K562 (cell line): Measurements from ENCODE around the gene SHISA5. TPM values are rescaled to one million over a fixed set of nuclear protein-coding genes. Genes with fewer than 3 reads are reported as not detected.

Experiments used
- ATF1 ChIP-seq, 2 experiments: fragments of 450-650 bp in 1 of 2; IDR thresholded peaks; 2 replicates each; pipeline ENCODE4 v1.6.1; 2016; ENCODE audit warnings: missing compliant biosample characterization in 1 of 2, missing genetic modification characterization in 1 of 2
- CREB1 ChIP-seq, 2 experiments: sonication (generic) in 1 of 2; formaldehyde crosslinking in 1 of 2; IDR thresholded peaks; 2 replicates each; pipeline versions ENCODE4 v1.6.1 to v1.8.0; 2012 to 2022; ENCODE audit warnings: inconsistent platforms in 1 of 2, mild to moderate bottlenecking in 1 of 2, missing genetic modification reagents in 1 of 2, moderate library complexity in 1 of 2
- CTCFL ChIP-seq: IDR thresholded peaks from 2 replicates; pipeline ENCODE4 v1.6.1; 2011; ENCODE audit warnings: borderline replicate concordance, low read depth, mild to moderate bottlenecking, moderate library complexity, low read length; ENCODE audit not compliant: insufficient read depth, poor library complexity, severe bottlenecking
- FOXM1 ChIP-seq, 2 experiments: fragments of 450-650 bp in 1 of 2; sonication (generic) in 1 of 2; formaldehyde crosslinking in 1 of 2; IDR thresholded peaks; 2 replicates each; pipeline versions ENCODE4 v1.6.1 to v1.9.0; 2017 to 2022; ENCODE audit warnings: low read depth in 2 of 2, mild to moderate bottlenecking in 2 of 2, missing genetic modification reagents in 1 of 2, moderate library complexity in 1 of 2
- GABPA ChIP-seq: fragments of 200-800 bp; sonication (Bioruptor generic); conservative IDR thresholded peaks from 2 replicates; pipeline ENCODE4 v1.6.1; 2016; ENCODE audit warnings: low read depth, missing genetic modification characterization, missing compliant biosample characterization
- GATAD2B ChIP-seq: fragments of 450-650 bp; IDR thresholded peaks from 2 replicates; pipeline ENCODE4 v1.6.1; 2017; ENCODE audit warnings: mild to moderate bottlenecking, borderline replicate concordance
- GTF2F1 ChIP-seq: IDR thresholded peaks from 2 replicates; pipeline ENCODE4 v1.6.1; 2011; ENCODE audit warnings: low read depth, low read length, improper control_type of control experiment
- HOXB6 ChIP-seq: fragments of 250-450 bp; sonication (Bioruptor Pico); IDR thresholded peaks from 2 replicates; pipeline ENCODE4 v1.5.1; 2022; ENCODE audit warnings: mild to moderate bottlenecking, borderline replicate concordance
- ILF3 ChIP-seq: fragments of 450-650 bp; IDR thresholded peaks from 2 replicates; pipeline ENCODE4 v1.6.1; 2018; ENCODE audit warnings: antibody characterized with exemption, mild to moderate bottlenecking, moderate library complexity, borderline replicate concordance
- TAL1 ChIP-seq: fragments of 450-650 bp; IDR thresholded peaks from 2 replicates; pipeline ENCODE4 v1.6.1; 2016; ENCODE audit warnings: mild to moderate bottlenecking
- TARDBP ChIP-seq: fragments of 450-650 bp; IDR thresholded peaks from 2 replicates; pipeline ENCODE4 v1.6.1; 2016
- TEAD1 ChIP-seq, 2 experiments: fragments of 450-650 bp in 1 of 2; sonication (generic) in 1 of 2; formaldehyde crosslinking; IDR thresholded peaks; 2 replicates each; pipeline versions ENCODE4 v1.4.0 to v1.8.0; 2020 to 2022; ENCODE audit warnings: mild to moderate bottlenecking in 2 of 2, missing genetic modification reagents in 1 of 2
- XRCC3 ChIP-seq: fragments of 450-650 bp; IDR thresholded peaks from 2 replicates; pipeline ENCODE4 v1.6.1; 2017; ENCODE audit warnings: mild to moderate bottlenecking, moderate library complexity
- ZBTB5 ChIP-seq: fragments of 450-650 bp; IDR thresholded peaks from 2 replicates; pipeline ENCODE4 v1.6.1; 2017; ENCODE audit warnings: antibody characterized with exemption
- ZZZ3 ChIP-seq: fragments of 450-650 bp; IDR thresholded peaks from 2 replicates; pipeline ENCODE4 v1.6.1; 2016; ENCODE audit warnings: antibody characterized with exemption, mild to moderate bottlenecking, moderate library complexity
- polyA plus RNA-seq, 8 experiments: library from polyadenylated mRNA; depleted of rRNA in 4 of 8; stranded (reverse) in 5 of 8; unstranded in 3 of 8; fragments of >200 nt; fragmentation: Nextera tagmentation in 2 of 8; fragmentation: Illumina TruSeq in 1 of 8; extraction: Ambion mirVana in 2 of 8; extraction: Trizol in 1 of 8; gene quantifications; 2 replicates each; pipeline versions ENCODE4 v1.2.1 to v1.2.3, GENCODE V29; 2011 to 2014; ENCODE audit warnings: inconsistent platforms in 1 of 8, missing spikeins in 1 of 8
- total RNA-seq, 7 experiments: library from RNA; depleted of rRNA in 6 of 7; stranded (reverse); fragments of >200 nt in 6 of 7; fragmentation: Illumina TruSeq in 2 of 7; extraction: Trizol in 2 of 7; gene quantifications; 2 replicates each; pipeline versions ENCODE4 v1.2.1 to v1.2.3, GENCODE V29; 2011 to 2021; ENCODE audit warnings: low replicate concordance in 1 of 7
- TF ChIP-seq, protein P1 (sequence below): fragments of 450-650 bp; IDR thresholded peaks from 2 replicates; pipeline ENCODE4 v1.6.1; 2017; ENCODE audit warnings: mild to moderate bottlenecking, moderate library complexity
- TF ChIP-seq, protein P2 (sequence below): fragments of 450-650 bp; formaldehyde crosslinking; IDR thresholded peaks from 2 replicates; pipeline ENCODE4 v1.4.0; 2020; ENCODE audit warnings: mild to moderate bottlenecking, mixed read lengths

Gene SHISA5
- total and polyA plus RNA-seq, 9 of the 15 experiments (the other 6 are each of a cell fraction or from before 2014, with no cell fraction given), result 8.4 to 85.8 (median 56.1) TPM

- 0 out of 4 replicates have a peak, but pooled peaks of 1 of the 2 experiments have one; percentile 32 for TF ChIP-seq TEAD1 (CRISPR knock-in tag; IDR thresholded peaks at IDR 0.05)
- TF ChIP-seq ZBTB5, result no peak
- TF ChIP-seq TAL1, result no peak
- TF ChIP-seq TARDBP, result peak; percentile 57; the same call in 1 of the 2 replicates
- TF ChIP-seq ILF3, result peak; percentile 46; the same call in 1 of the 2 replicates
- TF ChIP-seq GATAD2B, result peak; percentile 54
- TF ChIP-seq, protein P1, sequence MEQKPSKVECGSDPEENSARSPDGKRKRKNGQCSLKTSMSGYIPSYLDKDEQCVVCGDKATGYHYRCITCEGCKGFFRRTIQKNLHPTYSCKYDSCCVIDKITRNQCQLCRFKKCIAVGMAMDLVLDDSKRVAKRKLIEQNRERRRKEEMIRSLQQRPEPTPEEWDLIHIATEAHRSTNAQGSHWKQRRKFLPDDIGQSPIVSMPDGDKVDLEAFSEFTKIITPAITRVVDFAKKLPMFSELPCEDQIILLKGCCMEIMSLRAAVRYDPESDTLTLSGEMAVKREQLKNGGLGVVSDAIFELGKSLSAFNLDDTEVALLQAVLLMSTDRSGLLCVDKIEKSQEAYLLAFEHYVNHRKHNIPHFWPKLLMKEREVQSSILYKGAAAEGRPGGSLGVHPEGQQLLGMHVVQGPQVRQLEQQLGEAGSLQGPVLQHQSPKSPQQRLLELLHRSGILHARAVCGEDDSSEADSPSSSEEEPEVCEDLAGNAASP, result no peak
- 0 out of 2 replicates have a peak, but pooled peaks have one; percentile 38 for TF ChIP-seq GTF2F1
- TF ChIP-seq GABPA (tag), result peak; percentile 60; the same call in 1 of the 2 replicates
- TF ChIP-seq CREB1 (IDR thresholded peaks at IDR 0.05), result peak; percentile 97
- TF ChIP-seq CREB1 (CRISPR knock-in tag; IDR thresholded peaks at IDR 0.05), result peak; percentile 99
- no peak for TF ChIP-seq FOXM1 (IDR thresholded peaks at IDR 0.05; ENCODE audit: low read depth)
- no peak for TF ChIP-seq FOXM1 (CRISPR knock-in tag; IDR thresholded peaks at IDR 0.05; ENCODE audit: low read depth)
- TF ChIP-seq ZZZ3, result no peak
- TF ChIP-seq, protein P2, sequence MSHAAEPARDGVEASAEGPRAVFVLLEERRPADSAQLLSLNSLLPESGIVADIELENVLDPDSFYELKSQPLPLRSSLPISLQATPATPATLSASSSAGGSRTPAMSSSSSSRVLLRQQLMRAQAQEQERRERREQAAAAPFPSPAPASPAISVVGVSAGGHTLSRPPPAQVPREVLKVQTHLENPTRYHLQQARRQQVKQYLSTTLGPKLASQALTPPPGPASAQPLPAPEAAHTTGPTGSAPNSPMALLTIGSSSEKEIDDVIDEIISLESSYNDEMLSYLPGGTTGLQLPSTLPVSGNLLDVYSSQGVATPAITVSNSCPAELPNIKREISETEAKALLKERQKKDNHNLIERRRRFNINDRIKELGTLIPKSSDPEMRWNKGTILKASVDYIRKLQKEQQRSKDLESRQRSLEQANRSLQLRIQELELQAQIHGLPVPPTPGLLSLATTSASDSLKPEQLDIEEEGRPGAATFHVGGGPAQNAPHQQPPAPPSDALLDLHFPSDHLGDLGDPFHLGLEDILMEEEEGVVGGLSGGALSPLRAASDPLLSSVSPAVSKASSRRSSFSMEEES, result no peak
- TF ChIP-seq XRCC3, result no peak
- no peak for TF ChIP-seq HOXB6 (CRISPR knock-in tag)
- TF ChIP-seq CTCFL, result no peak
- peak; percentile 91 for TF ChIP-seq ATF1 (CRISPR knock-in tag; IDR thresholded peaks at IDR 0.05)
- peak; percentile 98 for TF ChIP-seq ATF1 (tag; IDR thresholded peaks at IDR 0.05)
Measured at GRCh38 chr3:48446425-48447193, 57.4 kb downstream of the SHISA5 start, which contains the start of gene ATRIP (continued).
